Hematopoietic multipotent progenitor cell treated with erythropoietin and hydrocortisone succinate and interleukin-3 and kit ligand, for 15 days (in vitro differentiated cells): Measurements from ENCODE around the gene GAREM2.

Experiments used
- DNase-seq: peaks from one replicate; pipeline ENCODE4 v3.0.0-alpha.2; 2015; ENCODE audit warnings: low spot score

The GAREM2 gene

DNA sequence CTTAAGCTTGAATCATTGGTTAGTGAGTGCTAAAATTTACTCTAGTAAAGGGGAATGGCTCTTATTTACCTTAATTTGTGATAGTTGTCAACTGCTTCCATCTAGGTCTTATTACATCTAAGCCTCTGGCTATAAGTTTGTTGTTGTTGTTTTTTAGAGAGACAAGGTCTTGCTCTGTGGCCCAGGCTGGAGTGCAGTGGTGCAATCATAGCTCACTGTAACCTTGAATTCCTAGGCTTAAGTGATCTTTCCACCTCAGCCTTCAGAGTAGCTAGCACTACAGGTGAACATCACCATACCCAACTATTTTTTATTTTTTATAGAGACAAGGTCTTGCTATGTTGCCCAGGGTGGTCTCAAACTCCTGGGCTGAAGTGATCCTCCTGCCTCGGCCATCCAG lies 65.0 kb downstream of the GAREM2 start:
- DNase-seq: no peak

DNA sequence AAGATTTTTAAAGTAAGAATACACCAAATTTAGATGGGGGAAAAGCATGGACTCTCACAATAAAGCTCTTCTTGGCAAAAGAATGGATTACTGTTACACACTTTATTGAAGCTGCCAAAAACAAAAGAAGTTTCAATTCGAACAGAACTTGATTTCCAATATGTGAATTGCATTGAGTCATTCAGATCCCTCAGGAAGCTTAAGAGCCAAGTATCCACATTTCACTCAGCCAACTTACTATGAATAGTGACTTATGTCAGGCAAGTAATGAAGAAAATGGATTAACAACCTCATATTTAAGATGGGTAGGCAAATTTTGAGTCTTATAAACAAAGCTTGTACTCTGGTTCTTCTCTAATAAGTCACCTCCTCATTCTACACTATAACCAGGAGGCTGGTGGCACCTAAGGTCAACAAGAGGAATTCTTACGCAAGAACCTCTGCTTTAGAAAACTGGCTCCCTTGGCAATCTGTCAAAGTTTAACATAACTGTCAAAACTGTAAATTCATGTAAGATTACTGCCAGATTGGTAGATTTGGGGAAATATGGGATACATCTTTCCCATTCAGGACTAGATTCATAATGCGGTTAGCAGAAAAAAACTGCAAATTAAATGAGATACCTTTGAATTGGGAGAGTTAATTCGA lies 65.5 kb downstream of the GAREM2 start:
- no peak for DNase-seq
